HCT116 (cell line): Measurements from ENCODE around the gene HSD17B7. TPM values are rescaled to one million over a fixed set of nuclear protein-coding genes. Genes with fewer than 3 reads are reported as not detected.
"Not testable (repeated sequence)": the region's sequence is repeated elsewhere in the genome, so short reads cannot be mapped to it uniquely, and the experiment has no call there.

Experiments
- ATAC-seq: fragments of 200-7000 bp; cut with Tn5 transposase; 2 replicates; pipeline ENCODE4 v1.9.1; 2020; ENCODE audit warnings: mild to moderate bottlenecking, moderate library complexity
- BruUV-seq: library from RNA; stranded (reverse); fragments of 400-500 nt; replicated peaks from 2 replicates; lab custom pipeline; 2021; lab: Mats Ljungman, UMichigan
- CTCF ChIA-PET: fragments of 300-600 bp; sonication (Branson Sonifier 250); formaldehyde crosslinking; loops from one replicate; lab custom pipeline; 2021; ENCODE audit warnings: antibody characterized with exemption; lab: Charles Lee
- POLR2A ChIA-PET: fragments of 300-600, 350-600 bp; sonication (Branson Sonifier 250); formaldehyde crosslinking; loops from one replicate; lab custom pipeline; 2021; ENCODE audit warnings: antibody characterized with exemption; lab: Charles Lee
- RAD21 ChIA-PET, 2 experiments: fragments of 300-600 bp; sonication (Branson Sonifier 250); formaldehyde crosslinking; loops; one replicate each; lab custom pipeline; 2023; ENCODE audit warnings: low total read pairs in 2 of 2; ENCODE audit not compliant: uncharacterized antibody in 2 of 2, unreplicated experiment in 2 of 2, low non-redundant PET in 1 of 2; lab: Charles Lee
- DNase-seq: peaks from one replicate; pipeline ENCODE4 v3.0.0-alpha.2; 2010; ENCODE audit warnings: low read depth, low spot score
- H2AFZ ChIP-seq: fragments of 200-600 bp; shearing (Covaris generic), sonication (generic); 2 replicates; pipeline ENCODE4 v1.6.1; 2017; ENCODE audit warnings: low read depth, mixed run types, mixed read lengths, antibody characterized with exemption, low read length; ENCODE audit not compliant: poor library complexity, severe bottlenecking
- H3K27ac ChIP-seq: 2 replicates; pipeline ENCODE4 v1.5.1; 2012; ENCODE audit warnings: low read depth, low read length
- H3K27me3 ChIP-seq: fragments of 200-600 bp; sonication (generic); 2 replicates; pipeline ENCODE4 v1.6.1; 2016; ENCODE audit warnings: mixed run types, low read length, mixed read lengths; ENCODE audit not compliant: insufficient read depth
- H3K36me3 ChIP-seq, 2 experiments: fragments of 200-500 bp in 1 of 2; fragments of 200-600 bp in 1 of 2; sonication (Bioruptor generic) in 1 of 2; sonication (generic) in 1 of 2; 2 replicates each; pipeline versions ENCODE4 v1.5.1 to v1.6.1; 2014 to 2016; ENCODE audit warnings: low read length in 2 of 2, inconsistent platforms in 1 of 2, mixed read lengths in 1 of 2, mixed run types in 1 of 2; ENCODE audit not compliant: insufficient read depth in 2 of 2, control insufficient read depth in 1 of 2
- H3K4me1 ChIP-seq, 2 experiments: fragments of 200-600 bp in 1 of 2; sonication (generic) in 1 of 2; 2 replicates each; pipeline versions ENCODE4 v1.5.1 to v1.6.1; 2012 to 2017; ENCODE audit warnings: low read length in 2 of 2, inconsistent platforms in 1 of 2, mild to moderate bottlenecking in 1 of 2, mixed read lengths in 1 of 2, mixed run types in 1 of 2, moderate library complexity in 1 of 2; ENCODE audit not compliant: insufficient read depth in 2 of 2, control insufficient read depth in 1 of 2
- H3K4me2 ChIP-seq: fragments of 200-600 bp; sonication (generic); 2 replicates; pipeline ENCODE4 v1.6.1; 2017; ENCODE audit warnings: mixed run types, low read length, mixed read lengths
- H3K4me3 ChIP-seq, 2 experiments: fragments of 200-600 bp in 1 of 2; sonication (generic) in 1 of 2; replicated peaks in 1 of 2; 2 replicates each; pipeline ENCODE4 v1.5.1; 2011 to 2016; ENCODE audit warnings: low read length in 2 of 2, control low read depth in 1 of 2, low read depth in 1 of 2, mild to moderate bottlenecking in 1 of 2, mixed read lengths in 1 of 2, mixed run types in 1 of 2
- H3K79me2 ChIP-seq: fragments of 200-600 bp; sonication (generic); 2 replicates; pipeline ENCODE4 v1.6.1; 2017; ENCODE audit warnings: mild to moderate bottlenecking, mixed run types, low read length, moderate library complexity, mixed read lengths; ENCODE audit not compliant: insufficient read depth
- H3K9ac ChIP-seq: fragments of 200-600 bp; sonication (generic); 2 replicates; pipeline ENCODE4 v1.6.1; 2016; ENCODE audit warnings: low read length, mixed read lengths
- H3K9me2 ChIP-seq: fragments of 200-600 bp; sonication (generic), shearing (Covaris generic); 2 replicates; pipeline ENCODE4 v1.6.1; 2017; ENCODE audit warnings: mixed run types, mild to moderate bottlenecking, moderate library complexity; ENCODE audit not compliant: insufficient read depth
- H3K9me3 ChIP-seq, 2 experiments: fragments of 200-500 bp in 1 of 2; fragments of 200-600 bp in 1 of 2; sonication (Bioruptor generic) in 1 of 2; sonication (generic) in 1 of 2; 2 replicates each; pipeline ENCODE4 v1.6.1; 2014 to 2017; ENCODE audit warnings: low read length in 2 of 2, mixed read lengths in 2 of 2, inconsistent platforms in 1 of 2, low read depth in 1 of 2, mild to moderate bottlenecking in 1 of 2, mixed run types in 1 of 2, moderate library complexity in 1 of 2; ENCODE audit not compliant: control insufficient read depth in 1 of 2, insufficient read depth in 1 of 2
- H4K20me1 ChIP-seq: fragments of 200-600 bp; sonication (generic), shearing (Covaris generic); 2 replicates; pipeline ENCODE4 v1.6.1; 2017; ENCODE audit warnings: mixed run types, mild to moderate bottlenecking, moderate library complexity; ENCODE audit not compliant: insufficient read depth
- RAD21 ChIP-seq: IDR thresholded peaks from 2 replicates; pipeline ENCODE4 v1.6.1; 2012; ENCODE audit warnings: low read depth, mild to moderate bottlenecking
- intact Hi-C: fragments of 100-400 bp; cut with micrococcal nuclease; formaldehyde crosslinking; loops from 2 replicates; pipeline ENCODE4 v1.10.0; 2022
- total RNA-seq: library from RNA; stranded (reverse); gene quantifications from one replicate; pipeline ENCODE4 v1.2.1, GENCODE V29; 2021; ENCODE audit not compliant: unreplicated experiment
- TF ChIP-seq, protein P1 (sequence below), 3 experiments: fragments of 200-600 bp in 1 of 3; sonication (generic) in 1 of 3; IDR thresholded peaks in 2 of 3; conservative IDR thresholded peaks in 1 of 3; 2 replicates each; pipeline ENCODE4 v1.5.1; 2012 to 2017; ENCODE audit warnings: low read depth in 2 of 3, low read length in 2 of 3, antibody characterized with exemption in 1 of 3, borderline replicate concordance in 1 of 3, control low read depth in 1 of 3, mild to moderate bottlenecking in 1 of 3, mixed read lengths in 1 of 3, mixed run types in 1 of 3, moderate library complexity in 1 of 3; ENCODE audit not compliant: insufficient read depth in 1 of 3

HSD17B7 gene
- total RNA-seq, 1 experiment from 2014 or later = 22.6 TPM

DNA sequence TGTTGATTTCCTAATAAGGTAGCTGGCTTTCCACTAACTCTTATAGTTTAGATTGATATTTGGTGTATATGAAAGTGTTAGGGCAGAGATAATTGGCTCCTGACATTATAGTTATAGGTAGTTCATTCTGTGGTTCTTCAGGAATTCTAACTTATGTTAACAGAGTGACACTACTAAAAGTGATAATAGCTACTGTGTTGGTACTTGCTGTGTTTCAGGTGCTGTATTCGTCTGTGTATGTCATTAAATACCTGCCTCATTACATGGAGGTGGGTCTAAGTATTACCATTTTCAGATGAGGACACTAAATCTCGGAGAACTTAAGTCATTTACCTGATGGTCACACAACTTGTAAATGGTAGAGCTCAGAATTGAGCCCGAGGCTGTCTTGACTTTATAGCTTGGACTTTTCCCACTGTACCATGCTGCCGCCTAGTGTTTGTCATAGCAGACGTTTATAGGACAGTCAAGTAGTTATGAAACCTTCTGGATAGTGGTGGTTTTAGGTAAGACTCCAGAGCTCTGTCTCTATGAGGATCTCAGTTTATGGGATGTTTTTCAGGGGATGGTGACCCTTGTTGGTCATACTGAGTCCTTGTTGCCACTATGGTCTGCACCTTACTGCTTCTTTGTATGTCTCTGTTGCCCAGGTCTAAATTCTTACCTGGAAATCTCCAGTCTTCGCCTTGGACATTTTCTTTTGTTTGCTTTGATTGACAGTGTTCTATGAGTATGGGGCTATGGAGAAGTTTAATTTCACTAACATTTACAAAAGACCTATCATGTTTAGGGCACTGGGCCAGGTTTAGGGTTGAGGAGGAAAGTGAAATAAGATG lies 9.7 kb downstream of the HSD17B7 start:
- CTCF ChIA-PET = interaction anchor here (0.6 to 2.2 kb wide), 9 partner anchors 170 to 744 kb away, joined by 3 to 29 read pairs (median 4); no protein-coding TSS in a partner anchor
- H3K79me2 ChIP-seq, H3K27ac ChIP-seq, BruUV-seq, H4K20me1 ChIP-seq, H3K9ac ChIP-seq, H3K4me3 ChIP-seq, H3K4me1 ChIP-seq, H3K9me2 ChIP-seq, H3K9me3 ChIP-seq, H3K36me3 ChIP-seq, H3K4me2 ChIP-seq, H3K27me3 ChIP-seq, H2AFZ ChIP-seq, POLR2A ChIA-PET: not testable (repeated sequence)
- ATAC-seq (peak; percentile 97), DNase-seq (peak; percentile 34)
- intact Hi-C loops = loop anchor here (1.0 to 5.0 kb wide), 2 partner anchors 187 to 443 kb away; no protein-coding TSS in a partner anchor
- TF ChIP-seq, protein P1, sequence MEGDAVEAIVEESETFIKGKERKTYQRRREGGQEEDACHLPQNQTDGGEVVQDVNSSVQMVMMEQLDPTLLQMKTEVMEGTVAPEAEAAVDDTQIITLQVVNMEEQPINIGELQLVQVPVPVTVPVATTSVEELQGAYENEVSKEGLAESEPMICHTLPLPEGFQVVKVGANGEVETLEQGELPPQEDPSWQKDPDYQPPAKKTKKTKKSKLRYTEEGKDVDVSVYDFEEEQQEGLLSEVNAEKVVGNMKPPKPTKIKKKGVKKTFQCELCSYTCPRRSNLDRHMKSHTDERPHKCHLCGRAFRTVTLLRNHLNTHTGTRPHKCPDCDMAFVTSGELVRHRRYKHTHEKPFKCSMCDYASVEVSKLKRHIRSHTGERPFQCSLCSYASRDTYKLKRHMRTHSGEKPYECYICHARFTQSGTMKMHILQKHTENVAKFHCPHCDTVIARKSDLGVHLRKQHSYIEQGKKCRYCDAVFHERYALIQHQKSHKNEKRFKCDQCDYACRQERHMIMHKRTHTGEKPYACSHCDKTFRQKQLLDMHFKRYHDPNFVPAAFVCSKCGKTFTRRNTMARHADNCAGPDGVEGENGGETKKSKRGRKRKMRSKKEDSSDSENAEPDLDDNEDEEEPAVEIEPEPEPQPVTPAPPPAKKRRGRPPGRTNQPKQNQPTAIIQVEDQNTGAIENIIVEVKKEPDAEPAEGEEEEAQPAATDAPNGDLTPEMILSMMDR (IDR thresholded peaks at IDR 0.05 in 2 of 3, conservative IDR thresholded peaks at IDR 0.05 in 1 of 3; ENCODE audit: borderline replicate concordance in 1 of 3, insufficient read depth in 1 of 3, low read depth in 2 of 3, low read length in 2 of 3) = peak; percentile 43 to 54 (median 51); a peak in 5 of 6 replicates
- peak; percentile 77 for TF ChIP-seq RAD21
- RAD21 ChIA-PET = interaction anchor here (0.8 to 1.2 kb wide), 4 partner anchors 186 to 744 kb away, joined by 3 to 4 read pairs (median 4); no protein-coding TSS in a partner anchor

DNA sequence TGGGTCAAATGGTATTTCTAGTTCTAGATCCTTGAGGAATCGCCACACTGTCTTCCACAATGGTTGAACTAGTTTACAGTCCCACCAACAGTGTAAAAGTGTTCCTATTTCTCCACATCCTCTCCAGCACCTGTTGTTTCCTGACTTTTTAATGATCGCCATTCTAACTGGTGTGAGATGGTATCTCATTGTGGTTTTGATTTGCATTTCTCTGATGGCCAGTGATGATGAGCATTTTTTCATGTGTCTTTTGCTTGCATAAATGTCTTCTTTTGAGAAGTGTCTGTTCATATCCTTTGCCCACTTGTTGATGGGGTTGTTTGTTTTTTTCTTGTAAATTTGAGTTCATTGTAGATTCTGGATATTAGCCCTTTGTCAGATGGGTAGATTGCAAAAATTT lies 17.0 kb downstream of the HSD17B7 start:
- BruUV-seq, ATAC-seq, H3K27me3 ChIP-seq, H2AFZ ChIP-seq, H3K4me1 ChIP-seq, H3K9me2 ChIP-seq, intact Hi-C loops, H3K4me2 ChIP-seq, H3K27ac ChIP-seq, H3K36me3 ChIP-seq, H3K9me3 ChIP-seq, H3K9ac ChIP-seq, CTCF ChIA-PET, H4K20me1 ChIP-seq, H3K79me2 ChIP-seq, DNase-seq, RAD21 ChIA-PET, POLR2A ChIA-PET, H3K4me3 ChIP-seq: not testable (repeated sequence)

DNA sequence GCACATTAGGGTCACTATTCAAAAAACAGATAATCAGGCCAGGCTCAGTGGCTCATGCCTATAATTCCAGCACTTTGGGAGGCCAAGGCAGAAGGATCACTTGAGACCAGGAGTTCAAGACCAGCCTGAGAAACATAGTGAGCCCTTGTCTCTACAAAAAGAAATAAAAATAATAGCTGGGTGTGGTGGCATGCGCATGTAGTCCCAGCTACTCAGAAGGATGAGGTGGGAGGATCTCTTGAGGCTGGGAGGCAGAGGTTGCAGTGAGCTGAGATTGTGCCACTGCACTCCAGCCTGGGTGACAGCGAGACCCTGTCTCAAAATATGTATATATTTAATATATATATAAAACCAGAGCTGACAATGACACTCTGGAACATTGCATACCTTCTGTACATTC lies 21.9 kb downstream of the HSD17B7 start:
- intact Hi-C loops = not testable (repeated sequence)

More for the DNA sequence above, 21.9 kb downstream of the HSD17B7 start:
- H3K9ac ChIP-seq, POLR2A ChIA-PET, H3K36me3 ChIP-seq, RAD21 ChIA-PET, H3K79me2 ChIP-seq, H3K4me3 ChIP-seq, H3K4me2 ChIP-seq, H2AFZ ChIP-seq, CTCF ChIA-PET, H3K9me3 ChIP-seq, DNase-seq, ATAC-seq, H3K4me1 ChIP-seq, H3K27me3 ChIP-seq, H3K9me2 ChIP-seq, H4K20me1 ChIP-seq, H3K27ac ChIP-seq: not testable (repeated sequence)
- TSS peak; percentile 50 for BruUV-seq
